Nephron (organoid): ENCODE measurements around the gene BCAS4.

ENCODE experiments used
- H3K27ac Mint-ChIP-seq, 3 experiments: 2 replicates each; pipeline ENCODE4 v1.8.0; 2020; ENCODE audit warnings: mixed read lengths in 3 of 3, mild to moderate bottlenecking in 2 of 3, moderate library complexity in 1 of 3
- H3K27me3 Mint-ChIP-seq: 2 replicates; pipeline ENCODE4 v1.8.0; 2021; ENCODE audit warnings: low read depth, mild to moderate bottlenecking, moderate library complexity, mixed read lengths
- H3K36me3 Mint-ChIP-seq: 2 replicates; pipeline ENCODE4 v1.8.0; 2020; ENCODE audit warnings: low read depth, mixed read lengths
- H3K4me1 Mint-ChIP-seq: 2 replicates; pipeline ENCODE4 v1.8.0; 2020; ENCODE audit warnings: mixed read lengths
- H3K4me3 Mint-ChIP-seq, 3 experiments: 2 replicates each; pipeline ENCODE4 v1.8.0; 2020; ENCODE audit warnings: mild to moderate bottlenecking in 3 of 3, mixed read lengths in 3 of 3, moderate library complexity in 2 of 3
- H3K9me3 Mint-ChIP-seq: 2 replicates; pipeline ENCODE4 v1.8.0; 2020; ENCODE audit warnings: mixed read lengths
- CTCF ChIP-seq, 3 experiments: fragments of 200-600 bp; sonication (generic); IDR thresholded peaks; one replicate each; pipeline ENCODE4 v1.5.0; 2021; ENCODE audit warnings: antibody characterized with exemption in 3 of 3; ENCODE audit not compliant: unreplicated experiment in 3 of 3

The BCAS4 gene

GRCh38 chr20:50895111-50895830 lies 100.4 kb downstream of the BCAS4 start:
- Mint-ChIP-seq H3K27me3 (no peaks in the 10 kb centered on the region), H3K36me3 (peaks cover 86% of the 10 kb centered on the region)

GRCh38 chr20:50898475-50898874 lies 103.6 kb downstream of the BCAS4 start:
- no peak for TF ChIP-seq CTCF (IDR thresholded peaks at IDR 0.05; ENCODE audit: unreplicated experiment in 3 of 3)

More at GRCh38 chr20:50895111-50895830, 100.4 kb downstream of the BCAS4 start:
- Mint-ChIP-seq H3K4me3 (no peak overlapping the region), H3K4me1 (no peaks in the 10 kb centered on the region), H3K9me3 (no peaks in the 10 kb centered on the region), H3K27ac (no peak overlapping the region)
- TF ChIP-seq CTCF (IDR thresholded peaks at IDR 0.05; ENCODE audit: unreplicated experiment in 3 of 3): no peak

GRCh38 chr20:50900261-50900660 lies 105.4 kb downstream of the BCAS4 start:
- no peak overlapping the region for H3K4me3 Mint-ChIP-seq
- no peak overlapping the region for H3K27ac Mint-ChIP-seq
- peaks cover 66% of the 10 kb centered on the region for H3K36me3 Mint-ChIP-seq
- H3K27me3 Mint-ChIP-seq: no peaks in the 10 kb centered on the region
- TF ChIP-seq CTCF (IDR thresholded peaks at IDR 0.05; ENCODE audit: unreplicated experiment in 3 of 3): no peak
- H3K4me1 Mint-ChIP-seq: no peaks in the 10 kb centered on the region
- H3K9me3 Mint-ChIP-seq: no peaks in the 10 kb centered on the region

More at GRCh38 chr20:50898475-50898874, 103.6 kb downstream of the BCAS4 start:
- Mint-ChIP-seq H3K9me3 (no peaks in the 10 kb centered on the region), H3K27ac (no peak overlapping the region), H3K4me3 (no peak overlapping the region), H3K36me3 (peaks cover 82% of the 10 kb centered on the region), H3K4me1 (no peaks in the 10 kb centered on the region), H3K27me3 (no peaks in the 10 kb centered on the region)

- no peaks in the 10 kb centered on the region for H3K4me1 Mint-ChIP-seq
- peaks cover 63% of the 10 kb centered on the region for H3K36me3 Mint-ChIP-seq
- peak overlapping the region in 1 of 3 experiments; percentile 25 for H3K27ac Mint-ChIP-seq
- no peaks in the 10 kb centered on the region for H3K27me3 Mint-ChIP-seq
- no peaks in the 10 kb centered on the region for H3K9me3 Mint-ChIP-seq
- TF ChIP-seq CTCF (IDR thresholded peaks at IDR 0.05; ENCODE audit: unreplicated experiment in 3 of 3): no peak
- no peak overlapping the region for H3K4me3 Mint-ChIP-seq
Measured at GRCh38 chr20:50901301-50901700, 106.4 kb downstream of the BCAS4 start.

GRCh38 chr20:50903353-50904051 lies 108.6 kb downstream of the BCAS4 start:
- Mint-ChIP-seq H3K27me3 (no peaks in the 10 kb centered on the region), H3K4me1 (no peaks in the 10 kb centered on the region), H3K9me3 (no peaks in the 10 kb centered on the region), H3K27ac (no peak overlapping the region), H3K36me3 (peaks cover 57% of the 10 kb centered on the region), H3K4me3 (no peak overlapping the region)
- no peak for TF ChIP-seq CTCF (IDR thresholded peaks at IDR 0.05; ENCODE audit: unreplicated experiment in 3 of 3)
